Stimulated activated CD4-positive, alpha-beta T cell treated with anti-CD3 and anti-CD28 coated beads, Interleukin-1b, Interleukin-23, amount 100 ng/mL, for 24 hours (primary cell): ENCODE data around the gene HPN.
A peak's percentile ranks its signal among the peaks of the same experiment; 100 is the strongest.
"Not testable (repeated sequence)": the region's sequence is repeated elsewhere in the genome, so short reads cannot be mapped to it uniquely, and the experiment has no call there.

ENCODE experiments used
- DNase-seq, 4 experiments: peaks; one replicate each; pipeline ENCODE4 v3.0.0-alpha.2; 2020; ENCODE audit warnings: low read depth in 4 of 4, low spot score in 1 of 4

HPN gene

DNA sequence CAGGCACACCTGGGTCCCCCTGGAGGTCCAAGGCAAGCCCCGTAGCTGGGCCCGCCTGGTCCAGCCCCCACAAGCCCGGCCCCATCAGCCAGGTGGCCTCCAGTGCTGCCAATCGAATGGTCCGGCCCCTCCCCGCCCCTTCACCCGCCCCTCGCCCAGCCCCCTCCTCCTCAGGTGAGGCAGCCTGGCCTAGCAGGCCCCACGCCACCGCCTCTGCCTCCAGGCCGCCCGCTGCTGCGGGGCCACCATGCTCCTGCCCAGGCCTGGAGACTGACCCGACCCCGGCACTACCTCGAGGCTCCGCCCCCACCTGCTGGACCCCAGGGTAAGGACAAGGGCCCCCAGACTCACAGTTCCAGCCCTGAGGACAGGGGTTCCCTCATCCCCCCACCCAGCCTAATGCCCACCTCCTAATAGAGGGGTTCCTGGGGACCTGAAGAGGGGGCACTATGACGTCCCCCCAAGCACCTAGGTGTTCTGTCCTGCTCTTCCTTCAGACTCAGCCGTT is at the start of gene HPN:
Gene HPN, plus strand, starts transcription at position 174 of the 508 bp plus-strand sequence. CDS start 786 bp downstream, outside the sequence.
- no peak for DNase-seq

GRCh38 chr19:34992582-34992981 is 48.9 kb upstream of the HPN start:
- DNase-seq: not testable (repeated sequence)

DNA sequence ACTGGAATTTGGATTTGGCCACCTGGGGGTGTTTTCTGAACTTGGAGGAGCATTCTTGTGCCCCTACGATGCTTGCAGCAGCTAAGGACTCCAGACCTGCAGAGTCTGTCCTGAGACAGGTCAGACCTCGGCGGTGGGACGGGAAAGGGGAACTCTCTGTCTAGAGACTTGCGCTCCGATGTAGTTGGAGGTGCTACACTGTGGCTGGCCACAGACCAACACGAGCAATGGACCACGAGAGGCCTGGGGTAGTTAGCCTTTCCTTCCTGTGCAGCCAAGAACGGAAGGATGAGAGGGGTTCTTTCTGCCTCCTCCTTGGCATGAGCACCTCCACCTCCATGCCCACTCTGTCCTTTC is 47.3 kb upstream of the HPN start:
- DNase-seq: no peak

- no peak for DNase-seq
Measured at GRCh38 chr19:34994643-34995541, 46.6 kb upstream of the HPN start.

DNA sequence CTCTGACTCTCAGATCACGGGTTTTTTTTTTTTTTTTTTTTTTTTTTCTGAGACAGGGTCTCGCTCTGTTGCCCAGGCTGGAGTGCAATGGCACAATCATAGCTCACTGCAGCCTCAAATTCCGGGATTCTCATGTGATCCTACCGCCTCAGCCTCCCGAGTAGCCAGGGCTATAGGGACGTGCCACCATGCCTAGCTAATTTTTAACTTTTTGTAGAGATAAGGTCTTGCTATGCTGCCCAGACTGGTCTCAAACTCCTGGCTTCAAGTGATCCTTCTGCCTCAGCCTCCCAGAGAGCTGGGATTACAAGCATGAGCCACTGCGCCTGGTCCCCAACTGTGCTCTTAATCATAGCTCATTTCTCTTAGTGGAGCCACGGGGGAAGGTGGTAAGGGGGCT is 46.0 kb upstream of the HPN start:
- no peak for DNase-seq

DNA sequence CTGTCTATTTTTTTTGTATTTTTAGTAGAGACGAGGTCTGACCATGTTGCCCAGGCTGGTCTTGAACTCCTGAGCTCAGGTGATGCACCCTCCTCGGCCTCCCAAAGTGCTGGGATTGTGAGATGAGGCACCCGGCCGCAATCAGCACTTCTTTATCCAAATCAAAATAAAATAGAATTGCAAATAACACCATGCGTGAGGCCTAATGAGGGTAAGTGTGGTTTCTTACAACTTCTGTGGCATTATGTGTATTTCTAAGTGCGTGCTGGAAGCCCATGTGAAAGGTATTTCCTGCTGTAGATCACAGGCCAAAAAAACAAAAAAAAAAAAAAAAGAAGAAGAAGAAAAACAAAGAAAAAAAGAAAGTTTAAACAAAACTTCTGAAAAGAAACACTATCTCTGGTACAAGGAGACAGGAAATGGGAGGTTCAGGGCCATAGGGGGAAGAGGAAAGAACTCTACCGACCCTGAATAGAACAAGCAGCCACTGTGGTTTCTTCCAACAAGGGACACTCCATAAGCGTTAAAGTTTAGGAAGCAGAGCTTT is 44.4 kb upstream of the HPN start:
- DNase-seq: no peak

DNA sequence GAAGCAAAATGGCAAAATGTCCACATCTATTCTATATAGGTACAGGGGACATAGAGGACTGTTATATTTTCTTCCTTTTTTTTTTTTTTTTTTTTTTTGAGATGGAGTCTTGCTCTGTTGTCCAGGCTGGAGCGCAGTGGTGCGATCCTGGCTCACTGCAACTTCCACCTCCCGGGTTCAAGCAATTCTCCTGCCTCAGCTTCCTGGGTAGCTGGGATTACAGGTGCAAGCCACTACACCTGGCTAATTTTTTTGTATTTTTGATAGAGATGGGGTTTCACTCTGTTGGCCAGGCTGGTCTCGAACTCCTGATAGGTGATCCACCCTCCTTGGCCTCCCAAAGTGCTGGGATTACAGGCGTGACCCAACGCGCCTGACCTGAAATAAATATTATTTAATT is 43.3 kb upstream of the HPN start:
- not testable (repeated sequence) for DNase-seq

DNA sequence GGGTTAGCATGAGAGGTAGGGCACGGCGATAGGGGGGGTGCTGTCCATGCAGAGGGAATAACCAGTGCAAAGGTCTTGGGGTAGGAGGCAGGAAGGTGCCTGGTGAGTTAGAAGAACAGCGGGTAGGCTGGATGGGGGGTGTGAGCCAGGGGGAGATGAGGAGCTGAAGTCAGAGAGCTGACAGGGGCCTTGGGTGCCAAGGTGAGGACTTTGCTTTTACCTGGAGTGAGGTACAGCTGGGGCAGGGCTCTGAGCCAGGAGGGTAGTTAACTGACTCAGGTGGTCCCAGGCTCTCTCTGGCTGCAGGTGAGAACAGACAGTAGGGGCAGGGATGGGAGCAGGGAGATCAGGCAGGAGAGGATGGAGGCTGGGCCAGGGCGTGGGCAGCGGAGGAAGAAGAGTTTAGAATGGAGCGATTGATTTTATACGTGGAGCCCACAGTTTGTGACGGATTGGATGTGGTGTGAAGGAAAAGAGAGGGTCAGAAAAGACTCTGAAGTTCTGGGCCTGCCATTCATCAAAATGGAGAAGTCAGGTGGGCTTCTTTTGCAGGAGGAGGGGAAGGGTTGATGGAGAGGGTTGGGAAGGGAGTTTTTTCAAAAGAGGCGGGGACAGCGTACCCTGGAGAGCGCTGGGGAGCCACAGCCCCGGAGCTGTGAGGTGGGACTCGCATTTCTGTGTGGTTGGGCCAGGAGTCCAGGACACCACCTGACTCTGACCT is 42.6 kb upstream of the HPN start:
- no peak for DNase-seq

DNA sequence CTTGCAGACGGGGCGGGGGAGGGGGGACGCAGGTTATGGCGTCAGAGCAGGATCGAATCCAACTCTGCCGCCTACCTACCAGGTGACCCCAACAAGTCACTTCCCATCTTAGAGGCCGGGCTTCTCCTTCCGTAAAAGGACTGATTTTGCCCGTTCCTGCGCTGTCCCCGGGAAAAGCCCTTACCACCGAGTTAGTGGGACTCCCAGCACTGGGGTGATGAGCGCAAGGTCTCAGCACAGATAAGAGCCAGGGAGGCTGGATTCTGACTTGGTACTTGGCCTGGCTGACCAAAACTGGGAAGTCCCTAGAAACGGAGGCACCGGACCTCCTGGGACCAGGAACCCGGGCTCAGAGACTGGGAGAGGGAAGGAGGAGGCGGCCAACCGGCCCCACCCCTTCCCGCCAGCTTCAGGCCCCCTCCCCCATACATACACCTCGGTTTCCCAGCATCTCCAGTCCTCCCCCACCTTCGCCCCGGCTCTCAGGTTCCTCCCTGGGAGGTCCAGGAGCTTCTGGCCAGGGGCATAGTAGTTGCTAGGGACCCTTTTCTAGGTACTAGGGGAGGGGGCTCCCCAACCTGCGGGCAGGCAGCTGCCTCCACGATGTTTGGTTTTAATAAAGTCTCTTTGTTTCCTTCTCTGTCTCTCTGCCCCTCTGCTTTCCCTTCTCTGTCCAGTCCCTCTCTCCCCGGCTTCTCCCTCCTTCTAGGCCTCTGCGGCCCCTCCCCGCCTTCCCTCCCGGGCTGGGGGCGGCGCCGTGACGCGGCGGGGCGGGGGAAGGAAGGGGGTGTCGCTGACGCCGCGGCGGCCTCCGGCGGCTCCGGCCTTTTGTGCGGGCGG is 41.8 kb upstream of the HPN start, which contains the start of gene GRAMD1A:
Gene GRAMD1A, plus strand, starts transcription at position 826 of the 840 bp plus-strand sequence. CDS start 156 bp downstream, outside the sequence.
- DNase-seq: peak; percentile 43 to 77 (median 59)

DNA sequence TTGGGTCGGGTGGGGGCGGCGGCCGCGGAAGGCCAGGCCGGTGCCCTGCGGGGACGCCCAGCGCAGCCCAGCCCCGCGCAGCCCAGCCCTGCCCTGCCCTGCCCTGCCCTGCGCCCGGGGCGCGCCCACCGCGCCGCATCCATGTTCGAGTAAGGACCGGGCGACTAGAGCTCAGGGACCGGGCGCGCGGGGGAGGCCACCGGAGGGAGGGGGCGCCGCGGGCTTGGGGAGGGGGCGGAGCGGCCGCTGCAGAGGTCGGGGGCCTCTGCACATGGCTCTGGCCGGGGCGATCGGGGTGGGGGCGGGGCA is 41.2 kb upstream of the HPN start:
- DNase-seq: no peak

- peak in 2 of 4 experiments; percentile 42 to 54 for DNase-seq
Measured at GRCh38 chr19:35000647-35001501, 40.6 kb upstream of the HPN start.

DNA sequence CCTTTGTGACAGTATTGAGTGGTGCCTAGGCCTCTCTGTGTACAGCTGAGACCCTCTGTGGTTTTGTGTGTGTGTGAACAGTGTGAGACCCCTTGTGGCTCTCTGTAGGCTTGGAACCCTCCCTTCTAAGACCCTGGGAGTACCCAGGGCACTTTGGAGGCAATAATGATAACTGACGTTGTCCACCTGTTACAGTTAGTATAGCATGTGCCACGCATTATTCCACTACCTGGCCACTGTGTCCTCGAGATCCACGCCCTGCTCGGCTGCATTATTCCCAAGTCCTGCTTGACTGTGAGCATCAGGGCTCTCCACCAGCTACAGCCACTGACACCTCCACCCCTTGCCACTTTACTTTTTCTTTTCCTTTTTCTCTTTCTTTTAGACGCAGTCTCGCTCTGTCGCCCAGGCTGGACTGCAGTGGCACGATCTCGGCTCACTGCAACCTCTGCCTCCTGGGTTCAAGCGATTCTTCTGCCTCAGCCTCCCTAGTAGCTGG is 39.4 kb upstream of the HPN start:
- DNase-seq: no peak

DNA sequence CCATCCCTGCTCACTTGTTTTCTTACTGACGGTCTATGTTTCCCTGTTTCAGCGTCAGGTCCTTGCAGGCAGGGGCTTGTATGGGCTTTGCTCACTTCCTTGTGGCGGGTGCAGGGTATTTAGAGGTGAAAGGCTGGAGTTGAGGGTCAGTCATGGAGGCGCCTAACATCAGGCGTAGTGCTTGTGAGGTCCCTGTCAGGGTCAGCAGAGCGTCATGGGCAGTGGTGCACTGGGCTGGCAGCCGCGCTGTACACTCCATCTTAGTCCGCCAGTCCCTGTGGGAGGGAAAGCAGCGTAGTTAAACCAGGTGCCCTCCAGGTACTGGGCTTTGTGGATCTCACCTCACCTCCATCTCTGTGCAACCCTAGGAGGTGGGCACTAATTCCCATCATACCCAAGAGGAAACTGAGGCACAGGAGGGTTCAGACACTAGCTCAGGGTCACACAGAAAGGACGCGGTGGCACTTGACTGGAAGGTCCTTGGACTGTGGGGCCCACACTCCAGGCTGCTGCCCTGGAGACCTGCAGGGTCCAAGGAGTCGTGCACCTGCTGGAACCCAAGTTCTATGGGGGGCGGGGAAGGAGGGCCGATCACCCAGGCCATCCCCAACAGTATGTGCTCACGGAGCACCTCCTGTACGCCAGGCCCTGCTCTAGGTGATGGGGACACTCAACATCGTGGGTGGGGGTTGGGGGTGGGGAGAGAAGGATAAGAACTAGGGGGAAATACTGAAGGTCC is 36.8 kb upstream of the HPN start:
- no peak for DNase-seq

DNA sequence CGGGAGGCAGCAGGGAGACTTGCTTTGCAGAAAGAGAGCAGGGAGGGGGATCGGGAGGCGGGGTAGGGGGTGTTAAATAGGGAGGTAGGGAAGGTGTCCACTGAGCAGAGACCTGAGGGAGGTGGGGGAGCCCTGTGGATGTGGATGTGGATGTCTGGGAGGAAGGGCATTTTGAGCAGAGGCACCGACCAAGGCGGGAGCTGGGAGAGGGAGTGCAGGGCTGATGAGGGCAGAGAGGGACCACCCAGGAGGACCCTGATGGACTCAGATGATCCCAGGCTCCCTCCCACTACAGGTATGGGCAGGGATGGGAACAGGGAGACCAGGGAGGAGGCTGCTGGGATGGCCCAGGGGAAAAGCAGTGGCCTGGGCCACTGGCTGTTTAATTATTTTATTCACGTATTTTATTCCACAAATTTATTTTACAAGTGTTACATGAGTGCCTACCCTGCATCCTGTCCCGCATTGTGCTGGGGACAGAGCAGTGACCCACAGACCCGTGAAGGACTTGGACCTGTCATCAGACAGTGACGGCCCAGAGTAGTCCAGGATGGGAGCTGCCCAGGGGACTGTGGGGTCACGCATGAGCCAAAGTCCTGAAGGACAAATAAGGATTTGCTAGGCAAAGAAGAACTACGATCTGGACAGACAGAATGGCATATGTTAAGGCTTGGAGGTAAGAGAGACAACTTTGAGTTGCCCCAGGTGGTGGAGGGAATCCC is 36.1 kb upstream of the HPN start:
- DNase-seq: no peak

DNA sequence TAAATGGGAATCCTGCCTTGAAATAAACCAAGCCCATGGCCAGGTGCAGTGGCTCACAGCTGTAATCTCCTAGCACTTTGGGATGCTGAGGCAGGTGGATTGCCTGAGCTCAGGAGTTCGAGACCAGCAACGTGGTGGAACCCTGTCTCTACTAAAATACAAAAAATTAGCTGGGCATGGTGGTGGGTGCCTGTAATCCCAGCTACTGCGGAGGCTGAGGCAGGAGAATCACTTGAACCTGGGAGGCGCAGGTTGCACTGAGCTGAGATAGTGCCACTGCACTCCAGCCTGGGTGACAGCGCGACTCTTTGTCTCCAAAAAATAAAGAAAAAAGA is 35.5 kb upstream of the HPN start:
- not testable (repeated sequence) for DNase-seq

DNA sequence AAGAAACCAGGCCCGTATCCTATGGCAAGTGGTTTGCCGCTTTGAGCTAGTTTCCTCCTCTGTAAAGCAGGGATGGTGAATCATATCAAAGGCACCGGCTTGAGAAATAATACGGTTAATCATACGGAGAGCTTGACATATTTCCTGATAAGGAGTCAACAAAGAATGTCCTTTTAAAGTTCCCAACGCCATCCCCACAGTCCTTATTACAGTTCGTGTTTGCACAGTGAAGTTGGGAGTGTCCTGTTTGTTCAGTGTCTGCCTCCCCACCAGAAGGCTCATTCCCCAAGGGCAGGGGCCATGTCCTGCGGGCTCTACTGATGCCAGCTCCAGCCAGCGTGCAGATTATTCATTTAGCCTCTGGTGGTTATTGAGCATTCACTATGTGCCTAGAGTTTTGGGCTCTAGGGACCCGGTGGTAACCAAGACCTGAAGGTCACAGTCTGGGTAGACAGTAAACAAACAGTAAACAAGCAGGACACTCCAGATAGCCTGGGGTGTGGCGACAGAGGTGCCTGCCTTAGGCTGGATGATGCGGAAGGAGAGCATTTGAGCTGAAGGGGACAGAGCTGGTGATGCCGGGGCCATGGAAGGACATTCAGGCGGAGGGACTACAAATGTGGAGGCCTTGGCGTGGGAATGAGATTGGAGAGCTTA is 35.1 kb upstream of the HPN start:
- DNase-seq: no peak

GRCh38 chr19:35006999-35007365 is 34.5 kb upstream of the HPN start:
- DNase-seq: no peak

GRCh38 chr19:35007427-35007826 is 34.1 kb upstream of the HPN start:
- DNase-seq: not testable (repeated sequence)
